ENCODE measurements around the gene PGF. TPM values are rescaled to one million over a fixed set of nuclear protein-coding genes. Genes with fewer than 3 reads are reported as not detected.

PGF gene
- total and polyA plus RNA-seq, 2 of the 13 experiments (the other 11 are each of a cell fraction or from before 2014, with no cell fraction given) = 10.7 to 27.5 TPM

GRCh38 chr14:74906925-74907521, 48.4 kb downstream of the PGF start:
- H3K27me3 ChIP-seq (ENCODE audit: control insufficient read depth in 1 of 2, insufficient read depth in 2 of 2, low read length in 2 of 2) = no peaks in the 10 kb centered on the region
- no peaks in the 10 kb centered on the region for H3K79me2 ChIP-seq (ENCODE audit: insufficient read depth, low read length)
- intact Hi-C loops (cut with micrococcal nuclease; ENCODE audit: unreplicated experiment) (no loop called here), in situ Hi-C loops (cut with HindIII; ENCODE audit: extremely low pct_ligation_motif_present, low pct_unique_long_range_greater_than_20kb) (loop anchor here (5.0 kb wide), 1 partner anchor 45 kb away; no protein-coding TSS in a partner anchor)
- H3K9ac ChIP-seq (ENCODE audit: insufficient read depth, low read depth, low read length) = no peak overlapping the region
- no peak overlapping the region for H3K4me3 ChIP-seq (replicated peaks in 1 of 3; ENCODE audit: insufficient read depth in 1 of 3, low read depth in 2 of 3, low read length in 3 of 3)
- H3K36me3 ChIP-seq (replicated peaks in 1 of 2; ENCODE audit: control insufficient read depth in 1 of 2, insufficient read depth in 2 of 2, low read length in 2 of 2) = peaks cover 9 to 16% of the 10 kb centered on the region in 2 experiments
- H3K27ac ChIP-seq (ENCODE audit: extremely low read length, insufficient read depth, low read length) = no peak overlapping the region
- peaks cover 8% of the 10 kb centered on the region; the same call in 1 of the 2 replicates for H3K4me1 ChIP-seq (ENCODE audit: insufficient read depth, low read length)
- FAIRE-seq (no peak), DNase-seq (ENCODE audit: low spot score) (no peak), ATAC-seq (peak; percentile 50)
- WGBS (ENCODE audit: low lambda C conversion rate) = 92% methylated on average over 7 of the region's 12 CpGs
- no peak overlapping the region for H3K4me2 ChIP-seq (ENCODE audit: low read depth, low read length)
- ChIA-PET CTCF (ENCODE audit: low intra/inter-chr PET ratio, low total read pairs) (interaction anchor here (3.2 to 3.9 kb wide), 2 partner anchors 29 to 46 kb away, joined by 20 to 47 read pairs; no protein-coding TSS in a partner anchor), POLR2A (interaction anchor here (1.1 to 2.8 kb wide), 5 partner anchors 9 to 46 kb away, joined by 3 to 24 read pairs (median 6); partner anchors contain the start of genes DLST and RPS6KL1)
- no peaks in the 10 kb centered on the region for H4K20me1 ChIP-seq (ENCODE audit: insufficient read depth, low read length)
- BruUV-seq (replicated peaks) = no TSS peak
- H3K9me3 ChIP-seq (ENCODE audit: low read length) = no peaks in the 10 kb centered on the region
- H2AFZ ChIP-seq (ENCODE audit: low read length) = no peak overlapping the region
- TF ChIP-seq ZNF605 (CRISPR knock-in tag; IDR thresholded peaks at IDR 0.05) (no peak), ARID3A (IDR thresholded peaks at IDR 0.05; ENCODE audit: low read depth, low read length) (no peak), TFAP4 (IDR thresholded peaks at IDR 0.05; ENCODE audit: borderline replicate concordance, low read depth) (0 out of 2 replicates have a peak, but pooled peaks have one; percentile 20), ATF7-NPFF (CRISPR knock-in tag; IDR thresholded peaks at IDR 0.05; ENCODE audit: low read depth) (no peak), ZNF790 (CRISPR knock-in tag; IDR thresholded peaks at IDR 0.05; ENCODE audit: borderline replicate concordance) (no peak), MIXL1 (CRISPR knock-in tag; IDR thresholded peaks at IDR 0.05) (no peak), DRAP1 (CRISPR knock-in tag; IDR thresholded peaks at IDR 0.05) (no peak), ZBTB4 (CRISPR knock-in tag; IDR thresholded peaks at IDR 0.05; ENCODE audit: borderline replicate concordance) (no peak), ZNF839 (CRISPR knock-in tag; IDR thresholded peaks at IDR 0.05; ENCODE audit: borderline replicate concordance) (no peak), RNF2 (conservative IDR thresholded peaks at IDR 0.05; ENCODE audit: low read depth) (no peak), ZFAT (CRISPR knock-in tag; conservative IDR thresholded peaks at IDR 0.05) (no peak), NFATC3 (CRISPR knock-in tag; IDR thresholded peaks at IDR 0.05) (no peak), ATF3 (CRISPR knock-in tag; IDR thresholded peaks at IDR 0.05) (no peak), MTF2 (CRISPR knock-in tag; IDR thresholded peaks at IDR 0.05; ENCODE audit: borderline replicate concordance) (no peak), CTCF (CRISPR knock-in tag; IDR thresholded peaks at IDR 0.05) (peak; percentile 35), MEIS1 (CRISPR knock-in tag; IDR thresholded peaks at IDR 0.05; ENCODE audit: borderline replicate concordance) (no peak)
